HG03378 (cell line): ENCODE results near the gene PTPRG.

Experiments used
- ATAC-seq: cut with Tn5 transposase; IDR thresholded peaks from one replicate; pipeline ENCODE4 v1.9.1; 2021; ENCODE audit warnings: mild to moderate bottlenecking, moderate library complexity; ENCODE audit not compliant: unreplicated experiment

PTPRG gene

GRCh38 chr3:62197350-62198012 is 636.1 kb downstream of the PTPRG start:
- no peak for ATAC-seq

DNA sequence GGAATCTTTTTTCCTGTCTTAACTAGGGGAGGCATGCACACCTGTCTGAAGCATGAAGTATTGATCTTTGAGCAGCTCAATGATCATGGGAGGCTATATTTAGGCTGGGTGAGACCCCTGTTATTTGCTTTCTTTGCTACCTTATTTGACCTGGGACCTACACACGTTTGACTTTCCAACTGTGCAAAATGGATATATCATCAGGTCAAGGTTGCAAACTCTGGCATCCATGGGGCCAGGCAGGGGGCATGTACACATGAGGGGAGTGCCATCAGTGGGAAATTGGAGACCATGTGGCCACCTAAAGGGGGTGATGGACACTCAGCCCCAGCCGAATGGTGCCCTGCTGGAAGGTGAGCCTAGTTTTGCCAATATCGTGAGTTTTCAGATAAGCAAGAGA is 637.8 kb downstream of the PTPRG start:
- ATAC-seq, result no peak

DNA sequence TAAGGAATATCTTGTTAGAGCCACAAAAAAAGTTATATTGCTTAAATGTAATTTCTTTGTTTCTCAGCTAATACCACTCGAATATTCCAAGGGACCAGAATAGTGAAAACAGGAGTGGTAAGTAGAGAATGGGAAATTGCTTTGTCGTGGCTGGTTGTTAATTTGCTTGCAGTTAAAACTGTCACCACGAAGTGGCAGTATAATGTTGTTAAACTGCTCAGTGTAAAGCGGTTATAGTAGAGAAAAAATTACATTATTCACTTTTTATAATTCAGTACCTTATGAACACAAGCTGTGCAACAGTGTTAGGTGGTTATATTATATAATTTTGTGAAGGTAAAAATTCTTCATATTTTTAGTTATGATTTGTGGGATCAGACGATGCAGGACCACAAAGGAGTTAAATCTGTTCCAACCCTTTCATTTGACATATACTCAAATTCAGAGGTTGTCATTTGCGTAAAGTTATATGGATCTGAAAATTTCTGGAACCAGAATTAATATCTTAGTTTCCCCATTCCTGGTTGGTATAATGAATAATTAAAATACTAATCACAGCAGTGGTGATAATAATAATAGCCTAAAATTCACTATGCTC is 640.2 kb downstream of the PTPRG start:
- ATAC-seq, result no peak

GRCh38 chr3:62203152-62203551 is 641.8 kb downstream of the PTPRG start:
- no peak for ATAC-seq

DNA sequence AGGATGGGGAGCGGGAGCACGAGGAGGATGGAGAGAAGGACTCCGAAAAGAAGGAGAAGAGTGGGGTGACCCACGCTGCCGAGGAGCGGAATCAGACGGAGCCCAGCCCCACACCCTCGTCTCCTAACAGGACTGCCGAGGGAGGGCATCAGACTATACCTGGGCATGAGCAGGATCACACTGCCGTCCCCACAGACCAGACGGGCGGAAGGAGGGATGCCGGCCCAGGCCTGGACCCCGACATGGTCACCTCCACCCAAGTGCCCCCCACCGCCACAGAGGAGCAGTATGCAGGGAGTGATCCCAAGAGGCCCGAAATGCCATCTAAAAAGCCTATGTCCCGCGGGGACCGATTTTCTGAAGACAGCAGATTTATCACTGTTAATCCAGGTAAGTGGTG is 642.2 kb downstream of the PTPRG start:
- no peak for ATAC-seq

DNA sequence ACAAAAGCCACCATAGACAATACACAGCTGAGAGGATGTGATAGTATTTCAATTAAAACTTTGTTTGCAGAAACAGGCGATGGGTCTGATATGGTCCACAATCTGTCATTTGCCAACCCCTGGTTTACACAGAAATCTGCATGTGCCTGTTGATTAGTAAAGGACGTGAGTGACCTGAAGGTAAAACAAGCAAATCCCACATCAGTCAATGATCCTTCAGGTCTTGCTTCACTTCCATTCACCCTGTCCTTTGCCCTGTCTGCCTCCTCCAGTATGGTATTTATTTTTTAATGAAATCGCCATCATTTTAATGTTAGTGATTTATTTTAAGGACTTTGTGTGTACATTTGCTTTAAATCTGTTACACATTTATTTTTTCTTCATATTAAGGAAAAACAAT is 645.8 kb downstream of the PTPRG start:
- no peak for ATAC-seq

GRCh38 chr3:62208385-62208784 is 647.0 kb downstream of the PTPRG start:
- ATAC-seq, result no peak

DNA sequence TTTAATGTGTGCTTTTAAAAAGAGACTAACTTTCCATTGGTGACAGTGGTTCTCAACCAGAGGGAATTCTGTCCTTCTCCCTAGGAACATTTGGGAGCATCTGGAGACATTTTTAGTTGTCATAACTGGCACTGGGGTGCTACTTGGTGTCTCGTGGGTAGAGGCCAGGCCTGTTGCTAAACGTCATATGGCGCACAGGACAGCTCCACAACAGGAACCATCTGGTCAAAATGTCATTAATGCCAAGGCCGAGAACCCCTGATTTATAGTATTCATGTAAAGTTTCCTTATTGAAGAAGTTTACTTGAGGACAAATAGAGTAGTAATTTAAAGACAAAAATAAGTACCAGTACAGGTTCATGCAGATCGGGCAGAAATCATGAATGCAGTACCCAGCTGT is 647.7 kb downstream of the PTPRG start:
- ATAC-seq, result no peak

DNA sequence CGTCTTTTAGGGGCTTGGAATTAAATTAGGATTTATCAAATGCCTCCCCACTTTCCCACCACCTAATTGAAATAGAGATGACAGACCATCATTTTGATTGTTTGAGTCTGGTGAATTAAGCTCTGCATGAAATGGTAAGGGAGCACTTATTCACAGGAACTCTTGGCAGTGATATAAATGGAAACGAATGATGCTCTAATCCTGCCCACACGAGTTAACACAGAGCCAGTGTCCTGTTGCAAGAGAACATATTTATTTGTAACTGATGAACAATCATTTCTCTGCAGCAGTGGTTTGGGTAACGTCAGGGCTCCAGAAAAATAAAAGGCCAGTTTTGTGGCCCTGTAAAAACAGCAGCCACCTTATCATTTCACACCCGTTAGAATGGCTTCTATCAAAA is 648.6 kb downstream of the PTPRG start:
- no peak for ATAC-seq

GRCh38 chr3:62211675-62212429 is 650.5 kb downstream of the PTPRG start:
- ATAC-seq, result no peak

DNA sequence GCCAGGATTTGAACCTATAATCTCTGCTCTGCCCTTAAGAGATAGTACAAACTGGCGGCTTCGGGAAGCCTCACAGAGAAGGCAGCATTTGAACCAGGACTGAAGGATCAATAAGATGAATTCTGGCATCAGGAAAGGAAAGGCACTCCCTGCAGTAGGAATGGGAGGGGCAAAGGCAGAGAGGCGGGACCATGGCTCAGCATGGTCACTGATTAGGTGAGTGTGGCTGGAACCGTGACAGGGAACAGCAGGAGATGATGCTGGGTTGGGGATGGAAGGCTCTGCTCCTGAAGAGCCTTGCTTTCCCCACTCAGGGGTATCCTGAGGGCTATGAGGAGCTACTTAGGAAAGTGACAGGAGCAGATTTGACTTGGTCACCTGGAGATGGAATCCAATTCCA is 653.5 kb downstream of the PTPRG start:
- no peak for ATAC-seq

GRCh38 chr3:62220616-62221015 is 659.2 kb downstream of the PTPRG start:
- no peak for ATAC-seq

GRCh38 chr3:62225051-62225450 is 663.7 kb downstream of the PTPRG start:
- no peak for ATAC-seq

DNA sequence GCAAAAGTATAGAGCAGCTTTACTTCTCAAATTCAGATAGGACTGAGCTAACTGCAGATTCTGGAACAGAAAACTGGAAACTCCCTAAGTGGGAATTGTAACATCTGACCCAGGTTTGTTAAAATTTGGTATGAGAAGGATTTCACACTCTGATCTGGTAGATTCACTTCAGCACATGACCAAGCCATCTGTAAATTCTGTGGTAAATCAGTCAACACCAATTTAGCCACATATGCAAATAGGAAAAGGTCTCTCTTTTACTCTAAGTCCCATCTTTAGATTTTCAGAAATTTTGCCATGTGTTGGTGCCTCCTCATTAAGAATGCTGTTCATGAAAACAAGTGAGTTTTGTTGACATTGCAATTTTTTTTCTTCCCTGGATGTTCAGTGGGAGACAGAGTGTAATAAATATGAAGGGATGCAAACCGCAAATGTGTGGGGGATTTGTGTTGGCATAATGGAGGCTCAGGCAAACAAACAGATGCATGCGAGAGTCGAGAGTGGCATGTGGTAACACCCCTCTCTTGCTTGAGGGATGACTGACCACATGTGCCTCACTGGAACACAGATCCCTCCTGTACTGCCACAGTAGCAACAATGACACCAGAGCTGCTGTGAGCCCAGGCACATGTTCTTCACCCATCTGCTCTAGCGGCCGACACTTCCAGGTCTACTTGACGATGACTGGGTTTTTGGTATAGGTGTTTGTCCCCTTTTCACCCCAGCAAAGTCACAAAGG is 665.4 kb downstream of the PTPRG start:
- no peak for ATAC-seq

DNA sequence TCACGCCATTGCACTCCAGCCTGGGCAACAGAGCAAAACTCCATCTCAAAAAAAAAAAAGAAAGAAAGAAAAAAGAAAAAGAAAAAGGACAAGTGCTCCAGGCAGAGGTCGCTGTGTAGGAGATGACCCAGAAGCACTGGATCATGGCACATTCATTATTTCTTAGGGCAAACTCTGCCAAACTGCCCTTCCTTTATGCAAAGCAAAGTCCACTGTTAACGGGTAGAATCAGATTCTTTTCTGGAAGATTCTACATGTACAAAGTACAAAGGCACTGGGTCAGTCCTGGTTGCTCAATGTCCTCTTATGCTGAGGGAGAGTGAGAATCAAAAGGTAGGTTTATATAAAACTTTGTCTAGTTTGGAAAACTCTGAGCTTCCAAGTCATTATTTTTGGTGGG is 667.1 kb downstream of the PTPRG start:
- no peak for ATAC-seq

GRCh38 chr3:62229211-62229610 is 667.8 kb downstream of the PTPRG start:
- ATAC-seq, result no peak

- ATAC-seq, result no peak
These were observed 668.5 kb downstream of the PTPRG start for GRCh38 chr3:62229908-62230307.

DNA sequence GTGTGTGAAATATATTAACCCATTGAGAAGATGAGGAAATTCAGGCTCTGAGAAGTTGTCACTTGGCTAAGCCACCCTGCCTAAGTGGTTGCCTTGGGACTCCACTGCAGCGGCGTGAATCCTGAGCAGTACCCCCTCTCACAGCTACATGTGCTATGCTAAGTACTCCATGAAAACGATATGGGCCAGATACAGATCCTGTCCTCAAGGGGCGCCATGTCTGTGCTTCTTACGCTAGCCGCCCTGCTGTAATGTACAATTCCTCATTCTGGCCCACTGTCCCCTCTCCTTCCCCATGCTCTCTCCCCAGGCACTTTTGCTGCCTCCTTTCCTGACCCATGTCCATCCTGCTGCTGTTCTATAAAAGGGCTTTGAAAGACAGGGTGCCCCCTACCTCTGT is 671.7 kb downstream of the PTPRG start:
- no peak for ATAC-seq

DNA sequence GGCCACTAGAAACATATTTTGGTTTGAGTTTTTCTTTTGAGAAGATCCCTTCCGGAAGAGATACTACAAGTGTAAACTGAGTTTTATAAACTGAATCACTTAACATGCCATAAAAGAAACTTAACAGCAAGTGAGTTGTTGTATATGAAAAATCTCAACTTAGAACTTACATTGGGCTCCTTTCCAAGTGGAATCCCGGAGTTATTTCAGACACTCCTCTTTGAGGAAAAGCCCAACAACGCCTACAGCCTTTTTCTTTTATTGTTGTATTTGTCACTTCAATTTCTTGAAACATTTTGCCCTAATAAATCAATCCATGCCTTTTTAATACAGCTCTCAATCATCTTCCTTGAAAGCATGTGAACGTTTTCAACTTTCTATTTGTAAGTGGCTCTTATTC is 674.6 kb downstream of the PTPRG start:
- ATAC-seq, result no peak

GRCh38 chr3:62237286-62237948 is 676.0 kb downstream of the PTPRG start:
- no peak for ATAC-seq

DNA sequence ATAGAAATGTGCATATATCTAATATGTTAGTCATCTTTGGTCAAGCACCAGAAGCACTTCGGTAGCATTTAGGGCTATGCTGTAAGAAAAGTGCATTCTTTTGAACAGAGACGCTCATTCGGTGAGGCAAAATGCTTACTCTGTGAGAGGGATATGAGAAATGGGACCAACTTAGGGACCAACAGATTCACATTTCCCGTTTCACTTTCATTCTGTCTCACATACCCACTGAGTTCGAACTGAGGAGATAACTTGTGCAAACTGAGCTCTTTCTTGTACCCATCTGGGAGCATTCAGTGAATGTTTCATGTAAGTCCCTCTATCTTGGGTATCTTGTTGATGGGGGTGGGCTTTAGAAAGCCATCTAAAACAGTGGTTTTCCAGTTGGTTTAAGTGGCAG is 676.6 kb downstream of the PTPRG start:
- peak; percentile 91 for ATAC-seq
